ENCODE measurements around the gene PXN.

PXN gene

DNA sequence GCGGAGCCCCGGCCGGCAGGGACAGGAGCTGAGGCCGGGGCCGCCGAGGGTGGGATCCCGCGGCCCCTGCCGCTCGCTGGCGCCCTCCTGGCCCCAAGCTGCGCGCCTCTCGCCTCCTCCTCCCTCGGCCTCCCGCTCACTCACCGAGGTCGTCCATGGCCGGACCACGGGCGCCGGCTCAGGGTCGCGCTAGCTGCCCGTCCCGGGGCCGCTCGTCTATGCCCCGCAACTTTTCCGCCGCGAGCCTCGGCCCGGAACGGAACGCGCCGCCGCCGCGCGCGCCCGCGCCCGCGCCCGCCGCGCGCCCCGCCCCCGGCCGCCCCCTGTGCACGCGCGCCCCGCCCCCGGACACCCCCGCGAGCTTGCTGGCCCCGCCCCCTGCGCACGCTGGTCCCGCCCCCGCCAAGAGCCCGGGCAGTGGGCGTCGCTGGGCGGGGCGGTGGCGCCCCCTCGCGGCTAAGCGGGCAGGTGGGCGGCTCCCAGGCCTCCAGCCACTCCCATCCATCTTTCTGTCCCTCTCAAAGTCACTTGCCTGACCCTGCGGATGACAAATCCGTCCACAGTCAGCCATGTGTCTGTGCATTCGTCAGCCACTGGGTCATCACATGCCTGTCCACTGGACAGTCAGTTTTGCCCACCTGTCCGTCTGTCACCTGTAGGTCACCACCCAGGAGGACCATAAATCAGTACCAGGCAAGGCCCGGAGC lies at the start of gene PXN:
TSS of gene PXN (minus strand) at position 258 of the 707 bp plus-strand sequence. CDS start at position 157, 101 bp downstream.
- DNase-seq: peak; percentile 85

DNA sequence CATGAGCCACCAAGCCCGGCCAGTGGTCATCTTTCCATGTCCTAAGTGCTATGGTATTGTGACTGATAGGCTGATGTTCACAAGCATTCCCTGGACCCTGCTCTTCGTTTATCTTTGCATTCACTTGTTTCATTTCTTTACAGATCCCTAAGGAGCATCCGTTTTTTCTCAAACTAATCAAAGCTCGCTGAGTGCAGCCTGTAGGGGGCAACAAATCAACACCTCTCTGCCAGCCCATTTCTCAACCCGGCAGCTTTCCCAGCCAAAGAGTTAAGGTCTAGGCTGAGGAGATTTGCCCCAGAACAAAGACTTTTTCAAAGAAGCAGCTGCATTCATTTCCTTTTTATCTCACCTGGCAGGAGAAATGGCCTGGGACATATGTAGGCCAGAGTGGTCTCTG lies 48.7 kb upstream of the PXN start:
- DNase-seq: no peak

DNA sequence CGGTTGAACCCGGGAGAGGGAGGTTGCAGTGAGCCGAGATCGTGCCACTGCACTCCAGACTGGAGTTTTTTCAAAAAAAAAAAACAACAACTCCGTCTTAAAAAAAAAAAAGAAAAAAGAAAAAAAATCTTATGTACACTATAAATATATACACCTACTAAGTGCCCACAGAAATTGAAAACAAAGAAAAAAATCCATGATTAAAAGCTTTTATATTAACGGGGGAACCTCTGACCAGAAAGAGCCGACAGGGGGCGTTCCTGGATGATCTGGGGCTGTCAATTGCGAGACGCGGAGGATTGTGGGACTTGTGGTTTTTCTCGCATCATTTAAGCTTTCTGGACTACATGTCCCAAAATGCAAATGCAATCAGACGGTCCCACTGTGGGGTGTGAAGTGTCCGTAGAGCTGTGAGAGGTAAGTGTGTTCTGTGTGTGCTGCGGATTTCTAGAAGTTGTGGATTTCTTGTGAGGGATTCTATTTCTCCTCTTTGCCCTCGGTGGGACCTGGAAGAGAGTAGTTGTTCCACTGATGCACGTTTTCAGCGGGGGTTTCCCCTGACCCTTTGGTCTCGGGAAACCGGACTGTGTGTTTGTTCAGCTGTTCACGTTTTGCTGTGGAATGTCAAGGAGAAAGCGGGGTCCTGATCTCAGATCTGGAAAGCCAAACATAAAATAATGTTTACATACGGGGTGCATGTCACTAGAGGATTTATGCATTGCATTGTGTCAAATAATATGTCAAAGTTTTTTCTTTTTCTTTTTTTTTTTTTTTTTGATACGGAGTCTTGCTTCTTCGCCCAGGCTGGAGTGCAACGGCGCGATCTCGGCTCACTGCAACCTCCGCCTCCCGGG lies 36.7 kb upstream of the PXN start, which contains the start of gene SIRT4:
TSS of gene SIRT4 (plus strand) at position 360 of the 854 bp plus-strand sequence. CDS start 1,241 bp downstream, outside the sequence.
- DNase-seq: peak; percentile 75

DNA sequence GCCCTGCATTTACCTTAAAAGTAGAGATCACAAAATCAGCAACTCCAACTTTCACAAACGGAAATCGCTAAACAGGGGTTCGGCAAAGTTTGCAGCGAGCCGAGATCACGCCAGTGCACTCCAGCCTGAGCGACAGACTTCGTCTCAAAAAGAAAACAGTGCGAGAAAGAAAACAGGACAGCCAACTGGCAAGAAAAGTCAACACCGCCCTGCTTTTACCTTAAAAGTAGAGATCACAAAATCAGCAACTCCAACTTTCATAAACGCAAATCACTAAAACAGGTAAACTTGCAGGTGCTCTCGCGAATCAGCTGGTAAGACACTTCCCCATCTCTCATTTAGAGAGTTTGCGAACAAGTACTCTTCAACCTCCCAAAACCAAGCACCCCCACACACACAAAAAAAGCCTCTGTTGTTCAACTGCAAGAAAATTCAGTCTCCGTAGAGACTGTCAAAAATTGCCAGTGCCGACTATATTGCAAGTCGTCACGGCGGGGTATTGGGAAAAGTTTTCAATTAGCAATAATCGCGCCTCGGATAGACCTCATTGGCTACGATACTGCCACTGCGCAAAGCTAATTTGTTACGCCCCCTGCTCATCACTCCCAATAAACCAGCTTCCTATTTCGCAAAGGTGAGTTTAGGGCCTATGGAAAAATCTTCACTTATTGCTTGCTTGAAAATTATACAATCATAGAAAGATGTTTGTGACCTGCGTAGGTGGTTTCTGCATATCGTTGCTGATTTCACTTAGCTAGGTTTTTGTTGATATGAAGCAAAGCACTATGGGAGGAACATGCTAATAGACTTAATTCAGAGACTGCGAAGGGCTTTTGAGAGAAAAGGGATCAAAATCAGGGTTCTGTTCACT lies 27.4 kb upstream of the PXN start, which contains the start of gene RNU4-1:
TSS of gene RNU4-1 (minus strand) at position 577 of the 871 bp plus-strand sequence.
- peak; percentile 56 for DNase-seq

DNA sequence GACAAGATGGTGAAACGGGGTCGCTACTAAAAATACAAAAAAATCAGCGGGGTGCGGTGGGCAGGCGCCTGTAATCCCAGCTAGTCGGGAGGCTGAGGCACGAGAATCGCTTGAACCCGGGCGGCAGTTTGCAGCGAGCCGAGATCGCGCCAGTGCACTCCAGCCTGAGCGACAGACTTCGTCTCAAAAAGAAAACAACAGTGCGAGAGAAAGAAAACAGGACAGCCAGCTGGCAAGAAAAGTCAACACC lies 26.8 kb upstream of the PXN start:
- no peak for DNase-seq

DNA sequence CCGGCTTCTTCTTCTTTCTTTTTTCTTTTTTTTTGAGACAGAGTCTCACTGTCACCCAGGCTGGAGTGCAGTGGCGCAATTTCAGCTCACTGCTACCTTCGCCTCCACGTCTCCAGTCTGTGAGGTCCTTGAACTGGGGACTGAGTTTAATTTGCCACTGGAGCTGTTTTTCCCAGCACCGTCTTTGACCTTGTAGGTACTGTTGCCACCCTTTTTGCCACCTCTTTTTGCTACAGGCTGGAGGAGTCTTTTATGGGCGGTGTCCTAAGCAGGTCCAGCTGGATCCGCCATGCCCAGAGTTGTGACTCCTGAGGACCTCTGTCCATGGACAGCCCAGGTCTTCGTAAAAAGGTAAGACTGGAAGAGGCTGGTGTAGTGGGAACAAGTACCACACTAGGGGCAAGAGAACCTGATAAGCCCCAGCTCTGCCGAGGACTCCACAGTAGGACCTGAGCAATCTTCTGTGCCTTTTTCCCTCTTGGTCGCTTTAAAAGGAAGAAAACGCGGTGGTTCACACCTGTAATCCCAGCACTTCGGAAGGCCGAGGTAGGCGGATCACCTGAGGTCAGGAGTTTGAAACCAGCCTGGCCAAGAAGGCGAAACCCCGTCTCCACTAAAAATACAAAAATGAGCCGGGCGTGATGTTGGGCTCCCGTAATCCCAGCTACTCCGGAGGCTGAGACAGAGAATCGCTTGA lies 25.2 kb upstream of the PXN start:
- DNase-seq: no peak

DNA sequence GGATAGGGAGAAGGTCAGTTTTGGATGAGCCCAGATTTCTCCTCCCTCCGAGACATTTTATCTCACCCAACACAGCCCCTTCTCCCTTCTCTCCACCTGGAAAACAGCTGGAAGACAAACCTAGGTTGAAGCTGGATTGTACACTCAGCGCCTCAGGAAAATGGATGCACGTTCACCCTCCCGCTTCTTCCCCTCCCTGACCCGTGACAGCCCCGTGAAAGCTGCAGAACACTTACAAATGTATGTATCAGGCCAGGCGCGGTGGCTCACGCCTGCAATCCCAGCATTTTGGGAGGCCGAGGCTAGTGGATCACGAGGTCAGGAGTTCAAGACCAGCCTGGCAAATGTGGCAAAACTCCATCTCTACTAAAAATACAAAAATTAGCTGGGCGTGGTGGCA lies 22.0 kb upstream of the PXN start:
- DNase-seq: no peak

DNA sequence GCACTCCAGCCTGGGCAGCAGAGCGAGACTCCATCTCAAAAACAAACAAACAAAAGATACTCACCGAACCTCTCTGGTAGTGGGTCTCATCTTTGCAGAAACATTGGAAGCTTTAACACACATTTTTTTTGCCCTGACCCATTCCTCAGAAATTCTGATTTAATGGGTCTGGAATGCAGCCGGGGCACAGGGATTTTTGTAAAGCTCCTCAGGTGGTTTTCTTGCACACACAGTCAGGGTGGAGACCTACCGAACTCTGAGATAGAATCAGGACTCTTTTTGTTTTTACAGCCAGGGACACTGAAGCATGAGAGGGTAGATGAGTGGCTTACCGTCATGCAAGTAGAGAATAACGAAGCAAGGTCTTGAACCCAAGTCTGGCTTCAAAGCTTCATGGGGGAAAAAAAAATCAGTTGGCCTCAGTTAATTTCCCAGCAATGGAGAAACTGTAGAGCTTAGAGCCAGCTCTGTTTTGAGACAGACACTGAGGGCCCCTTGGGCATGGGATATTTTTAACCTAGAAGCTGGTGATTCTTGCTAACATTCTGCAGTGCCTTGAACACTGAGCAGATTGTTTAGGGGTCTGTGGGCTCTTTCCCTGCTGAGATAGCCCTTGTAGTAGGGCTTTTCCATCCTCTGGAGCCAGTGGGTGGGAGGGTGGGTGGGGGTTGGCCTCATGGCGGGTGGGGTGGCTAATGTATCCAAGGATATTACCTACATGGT lies 21.4 kb upstream of the PXN start:
- no peak for DNase-seq

DNA sequence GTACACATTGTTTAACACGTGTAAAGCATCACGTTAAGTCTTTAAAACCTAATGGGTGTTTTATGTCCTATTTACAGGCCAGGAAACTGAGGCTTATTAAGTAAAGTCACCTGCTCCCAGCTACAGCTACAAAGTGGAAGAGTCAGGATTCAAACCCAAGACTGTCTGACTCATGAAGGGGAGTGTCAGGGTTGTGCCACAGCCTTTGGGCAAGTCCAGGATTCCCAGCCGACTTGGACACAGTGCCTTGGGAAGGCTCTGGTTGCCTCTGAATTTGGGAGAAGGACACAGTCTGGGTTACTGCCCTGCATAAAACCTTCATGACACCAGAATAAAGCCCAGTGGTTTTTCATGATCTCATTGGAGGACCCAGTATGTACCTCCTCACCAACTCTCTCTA lies 18.9 kb upstream of the PXN start:
- no peak for DNase-seq

DNA sequence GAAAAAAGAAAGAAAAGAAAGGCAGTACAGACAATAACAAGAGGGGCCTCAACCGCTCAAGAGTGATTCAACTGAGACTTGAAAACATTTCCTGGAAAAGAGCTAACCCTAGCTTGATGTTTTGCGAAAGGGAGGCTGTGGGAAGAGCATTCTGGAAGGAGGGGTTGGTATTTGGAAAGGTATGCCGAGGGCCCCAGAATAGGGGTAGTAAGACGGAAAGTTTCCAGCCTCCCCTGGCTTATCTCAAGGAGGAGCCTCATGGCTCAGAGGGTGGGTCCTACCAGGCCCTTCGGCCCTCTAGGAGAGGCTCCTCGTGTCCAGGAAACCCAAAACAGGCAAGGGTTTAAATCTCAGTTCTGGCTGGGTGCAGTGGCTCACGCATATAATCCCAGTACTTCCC lies 17.8 kb upstream of the PXN start:
- DNase-seq: no peak

DNA sequence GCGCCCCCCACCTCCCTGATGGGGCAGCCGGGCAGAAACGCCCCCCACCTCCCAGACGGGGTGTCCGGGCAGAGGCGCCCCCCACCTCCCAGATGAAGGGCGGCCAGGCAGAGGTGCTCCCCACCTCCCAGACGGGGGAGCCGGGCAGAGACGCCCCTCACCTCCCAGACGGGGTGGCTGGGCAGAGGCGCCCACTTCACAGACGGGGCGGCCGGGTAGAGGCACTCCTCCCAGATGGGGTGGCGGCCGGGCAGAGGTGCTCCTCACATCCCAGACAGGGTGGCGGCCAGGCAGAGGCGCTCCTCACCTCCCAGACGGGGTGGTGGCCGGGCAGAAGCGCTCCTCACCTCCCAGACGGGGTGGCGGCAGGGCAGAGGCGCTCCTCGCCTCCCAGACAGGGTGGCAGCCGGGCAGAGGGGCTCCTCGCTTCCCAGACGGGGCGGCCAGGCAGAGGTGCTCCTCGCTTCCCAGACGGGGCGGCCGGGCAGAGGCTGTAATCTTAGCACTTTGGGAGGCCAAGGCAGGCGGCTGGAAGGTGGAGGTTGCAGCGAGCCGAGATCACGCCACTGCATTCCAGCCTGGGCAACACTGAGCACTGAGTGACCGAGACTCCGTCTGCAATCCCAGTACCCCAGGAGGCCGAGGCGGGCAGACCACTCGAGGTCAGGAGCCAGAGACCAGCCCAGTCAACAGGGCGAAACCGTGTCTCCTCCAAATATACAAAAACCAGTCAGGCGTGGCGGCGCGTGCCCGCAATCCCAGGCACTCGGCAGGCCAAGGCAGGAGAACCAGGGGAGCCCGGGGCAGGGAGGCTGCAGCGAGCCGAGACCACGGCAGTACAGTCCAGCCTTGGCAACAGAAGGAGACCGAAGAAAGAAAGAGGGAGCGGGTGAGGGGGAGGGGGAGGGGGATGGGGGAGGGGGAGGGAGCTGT lies 12.9 kb upstream of the PXN start:
- no peak for DNase-seq

DNA sequence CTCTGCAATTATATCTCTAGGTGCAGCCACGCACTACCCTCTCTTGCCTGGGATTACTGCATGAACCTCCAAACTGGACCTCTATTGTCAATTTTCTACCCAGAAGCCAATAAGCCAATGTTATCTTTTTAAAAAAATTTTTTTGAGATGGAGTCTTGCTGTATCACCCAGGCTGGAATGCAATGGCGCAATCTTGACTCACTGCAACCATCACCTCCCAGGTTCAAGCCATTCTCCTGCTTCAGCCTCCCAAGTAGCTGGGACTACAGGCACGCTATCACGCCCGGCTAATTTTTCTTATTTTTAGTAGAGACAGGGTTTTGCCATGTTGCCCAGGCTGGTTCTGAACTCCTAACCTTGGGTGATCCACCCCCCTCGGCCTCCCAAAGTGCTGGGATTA lies 11.2 kb upstream of the PXN start:
- no peak for DNase-seq

DNA sequence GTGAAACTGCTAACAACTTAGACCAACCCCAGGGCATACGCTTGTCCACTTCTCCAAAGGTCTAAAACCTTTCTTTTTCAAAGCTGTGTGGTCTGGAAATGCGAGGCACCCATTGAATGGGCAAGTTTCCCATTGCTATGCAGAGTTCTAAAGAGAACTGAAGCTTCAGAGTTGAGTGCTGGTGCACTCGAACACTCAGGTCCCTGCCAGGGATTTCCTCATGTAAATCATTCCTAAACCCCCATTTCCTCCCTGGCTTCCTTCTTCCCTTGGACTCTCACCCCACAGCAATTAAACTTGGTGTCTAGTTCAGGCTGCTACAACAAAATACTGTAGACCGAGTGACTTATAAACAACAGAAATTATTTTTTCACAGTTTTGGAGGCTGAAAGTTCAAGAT lies 2.2 kb upstream of the PXN start:
- DNase-seq: no peak

DNA sequence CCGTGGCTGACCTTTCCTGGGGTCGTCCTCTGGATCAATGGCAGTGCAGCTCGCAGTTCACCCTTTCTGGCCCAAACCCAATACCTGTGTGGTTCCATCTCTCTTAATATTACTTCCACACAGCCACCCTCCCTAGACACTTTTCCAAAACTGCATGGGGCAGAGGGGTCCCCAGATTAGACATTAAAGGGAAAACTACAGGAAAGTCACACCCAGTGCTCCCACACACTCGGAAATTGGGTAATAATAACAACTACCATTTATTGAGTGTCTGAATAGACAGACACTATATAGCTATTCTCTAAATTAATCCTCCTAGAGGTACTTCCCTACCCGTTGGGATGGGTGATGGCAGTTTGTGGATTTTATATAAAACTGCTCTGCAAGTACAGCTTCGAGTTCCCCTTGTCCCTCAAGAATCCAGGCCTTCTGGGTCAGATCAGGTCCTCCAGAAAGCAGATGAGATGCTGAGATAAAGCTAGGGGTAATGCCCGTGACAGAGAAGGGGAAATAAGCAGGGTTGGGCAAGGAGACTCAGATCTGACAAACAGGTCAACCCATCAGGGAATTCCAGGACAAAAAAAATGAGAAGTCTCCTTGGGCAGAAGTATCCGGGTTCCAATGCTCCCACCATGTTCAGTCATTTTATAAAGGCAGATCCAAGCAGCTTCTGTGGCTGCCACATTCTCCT lies 795 bp upstream of the PXN start:
- no peak for DNase-seq

DNA sequence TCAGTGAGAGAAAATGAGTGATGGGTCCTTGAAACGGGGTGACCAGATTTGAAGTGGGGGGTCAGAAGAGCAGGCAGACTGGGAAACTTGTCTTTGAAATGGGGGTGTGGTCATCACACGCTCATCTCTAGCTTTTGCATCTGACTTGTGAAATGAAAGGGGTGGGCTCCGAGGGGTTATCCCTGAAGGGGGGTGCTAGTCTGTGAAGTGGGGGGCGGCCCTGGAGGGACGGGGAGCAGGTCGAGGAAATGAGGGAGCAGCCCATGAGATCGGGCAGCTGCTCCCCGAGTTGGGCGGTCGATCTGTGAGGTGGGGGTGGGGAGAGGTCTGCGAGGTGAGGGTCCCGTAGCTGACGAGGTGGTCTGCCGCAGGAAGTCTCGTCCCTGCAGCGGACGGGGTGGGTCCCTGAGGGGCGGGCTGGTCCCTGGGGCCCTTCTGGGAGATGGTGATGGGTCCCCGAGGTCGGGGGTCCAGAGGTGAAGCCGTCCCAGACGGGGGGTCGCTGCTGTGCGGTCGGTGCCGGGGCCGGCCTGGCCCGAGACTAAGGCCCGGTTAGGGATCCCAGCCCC lies 542 bp downstream of the PXN start:
- DNase-seq: no peak

DNA sequence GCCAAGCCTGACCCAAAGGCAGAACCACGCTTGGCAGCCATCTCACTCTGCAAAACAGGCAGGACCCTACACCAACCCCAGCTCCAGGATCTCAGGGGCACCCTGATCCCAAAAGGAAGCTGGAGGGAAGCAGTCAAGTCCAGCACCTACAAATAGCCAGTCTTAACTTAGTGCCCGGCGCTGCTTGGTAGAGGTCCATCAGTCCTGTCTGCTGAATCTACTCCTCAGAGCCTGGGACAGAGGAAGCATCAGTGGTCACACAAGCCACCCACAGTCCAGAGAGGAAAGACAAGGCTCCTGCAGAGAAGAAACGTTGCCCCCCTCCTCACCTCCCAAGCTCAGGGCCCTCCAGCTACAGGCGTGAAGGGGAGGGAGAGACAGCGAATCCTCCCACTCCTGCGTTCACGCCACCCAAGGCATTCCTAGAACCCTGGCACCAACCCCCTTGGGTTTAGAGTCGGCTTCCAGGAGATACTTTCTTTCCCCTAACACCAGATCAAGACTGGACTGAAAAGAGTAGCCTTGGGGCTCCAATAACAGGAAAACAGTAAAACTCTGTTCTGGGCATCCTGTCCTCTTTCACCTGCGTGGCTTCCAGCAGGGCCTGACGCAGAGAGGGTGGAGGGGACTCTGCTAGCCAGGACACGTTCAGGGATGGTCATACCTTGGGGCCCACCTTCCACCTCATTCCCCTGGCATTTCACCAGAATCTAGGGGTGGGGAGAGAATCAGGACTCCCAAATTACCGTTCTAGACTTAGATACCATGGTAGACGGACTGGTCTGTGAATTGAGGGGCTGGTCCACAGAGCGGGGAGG lies 1.2 kb downstream of the PXN start:
- DNase-seq: no peak

DNA sequence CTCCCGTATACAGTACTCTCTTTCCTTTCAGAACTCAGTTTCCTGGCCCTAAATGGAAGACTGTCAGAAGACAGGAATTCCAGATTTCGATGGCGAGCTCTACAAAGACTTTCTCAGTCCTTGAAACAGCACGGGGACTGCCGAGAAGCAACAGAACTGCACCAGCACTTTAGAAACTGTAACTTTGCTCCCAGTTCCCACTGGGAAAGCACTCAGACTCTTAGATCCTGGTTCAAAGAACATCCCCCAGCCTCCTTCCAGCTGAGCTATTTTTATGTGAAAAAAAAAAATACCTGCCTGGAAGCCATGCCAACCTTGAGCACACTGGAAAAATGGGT lies 1.8 kb downstream of the PXN start:
- DNase-seq: no peak

DNA sequence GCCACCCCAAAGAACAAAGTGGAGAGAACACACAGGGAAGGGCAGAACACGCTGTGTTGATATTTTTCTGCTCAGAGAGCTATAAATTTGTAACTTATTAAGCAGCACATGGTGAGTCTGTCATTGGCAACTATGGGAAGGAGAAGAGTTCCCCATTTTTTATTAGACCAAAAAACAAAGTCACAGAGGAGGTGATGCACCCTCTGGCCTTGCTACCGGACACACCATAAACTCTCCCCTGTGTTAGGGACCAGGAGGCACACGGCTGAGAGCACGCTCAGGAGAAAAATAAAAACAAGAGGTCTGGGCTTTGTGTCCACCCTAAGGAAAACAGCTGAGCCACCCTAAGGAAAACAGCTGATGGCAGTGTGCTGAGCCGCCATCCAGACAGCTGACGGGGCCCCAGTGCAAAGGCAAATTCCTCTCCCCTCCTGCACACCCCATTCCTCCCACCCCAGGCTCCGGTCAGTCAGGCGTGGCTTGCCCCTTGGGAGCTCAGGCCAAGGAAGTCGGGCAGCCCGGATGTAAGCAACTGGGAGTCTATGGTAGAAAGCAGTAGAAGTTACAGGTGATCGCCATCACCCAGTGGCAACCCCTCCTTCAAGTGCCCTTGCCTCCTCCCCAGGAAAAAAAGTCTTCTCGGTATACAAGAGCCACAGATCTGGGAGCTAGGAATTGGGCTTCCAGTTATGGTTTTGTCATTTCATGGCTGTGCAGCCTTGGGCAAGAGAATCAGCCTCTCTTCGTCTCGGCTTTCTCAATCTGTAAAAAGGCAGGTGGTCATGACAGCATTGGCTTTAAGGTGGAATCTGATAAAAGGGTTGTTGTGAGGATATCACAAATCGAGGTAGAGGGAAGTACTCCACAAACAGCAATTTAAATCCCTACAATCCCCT lies 2.4 kb downstream of the PXN start:
- no peak for DNase-seq

Measured in activated effector memory CD4-positive, alpha-beta T cell treated with Interleukin-2 at 50 U/mL for 16 hours (primary cell).